AG04450 (cell line): ENCODE data around the gene CSTB. TPM values are rescaled to one million over a fixed set of nuclear protein-coding genes. Genes with fewer than 3 reads are reported as not detected.

Experiments used
- CTCF ChIA-PET: fragments of 300-600, 350-600 bp; formaldehyde crosslinking; extraction: SDS; loops from one replicate; lab custom pipeline; 2022; ENCODE audit warnings: antibody characterized with exemption, inconsistent platforms; lab: Charles Lee
- POLR2A ChIA-PET: fragments of 350-600 bp; formaldehyde crosslinking; extraction: SDS; loops from one replicate; lab custom pipeline; 2021; ENCODE audit warnings: antibody characterized with exemption, inconsistent platforms; lab: Yijun Ruan, JAX
- DNase-seq: peaks from one replicate; pipeline ENCODE4 v3.0.0-alpha.2; 2011; ENCODE audit warnings: low read depth, low spot score
- H3K27ac ChIP-seq: one replicate; pipeline ENCODE4 v1.5.1; 2012; ENCODE audit warnings: low read depth, low read length, control low read depth
- H3K27me3 ChIP-seq: one replicate; pipeline ENCODE4 v1.6.0; 2012; ENCODE audit warnings: low read length; ENCODE audit not compliant: control insufficient read depth, insufficient read depth
- H3K4me3 ChIP-seq: 2 replicates; pipeline ENCODE4 v1.5.1; 2011; ENCODE audit warnings: mild to moderate bottlenecking, low read depth, low read length, control low read depth
- H3K9me3 ChIP-seq: 2 replicates; pipeline ENCODE4 v1.5.1; 2012; ENCODE audit warnings: low read length; ENCODE audit not compliant: control insufficient read depth, insufficient read depth
- CTCF ChIP-seq: IDR thresholded peaks from 2 replicates; pipeline ENCODE4 v1.5.1; 2011; ENCODE audit warnings: low read depth, low read length, control low read depth, inconsistent platforms
- polyA plus RNA-seq: library from polyadenylated mRNA; depleted of rRNA; stranded (reverse); fragments of >200 nt; gene quantifications from 2 replicates; pipeline ENCODE4 v1.2.3, GENCODE V29; 2011

Gene CSTB
- polyA plus RNA-seq, 1 experiment, result 54.3 TPM

- peak overlapping the region; percentile 31 for H3K27ac ChIP-seq
- H3K27me3 ChIP-seq, result no peaks in the 10 kb centered on the region
- no peak for TF ChIP-seq CTCF
- ChIA-PET CTCF (interaction anchor here (0.7 kb wide), 1 partner anchor 12 kb away, joined by 3 read pairs; no protein-coding TSS in a partner anchor), POLR2A (interaction anchor here (0.5 to 1.0 kb wide), 3 partner anchors 12 to 126 kb away, joined by 3 to 8 read pairs (median 4); no protein-coding TSS in a partner anchor)
- peaks cover 8% of the 10 kb centered on the region; the same call in 1 of the 2 replicates for H3K9me3 ChIP-seq
- no peak overlapping the region for H3K4me3 ChIP-seq
- DNase-seq, result no peak
These were observed 35.5 kb downstream of the CSTB start for GRCh38 chr21:43740497-43741156.

- POLR2A ChIA-PET, result interaction anchor here (0.8 to 1.0 kb wide), 2 partner anchors 11 to 26 kb away, joined by 3 to 8 read pairs; no protein-coding TSS in a partner anchor
- CTCF ChIA-PET, result no interaction called here
- no peaks in the 10 kb centered on the region for H3K27me3 ChIP-seq
These were observed 36.3 kb downstream of the CSTB start for GRCh38 chr21:43739621-43740435.

GRCh38 chr21:43737158-43737950 lies 38.8 kb downstream of the CSTB start:
- Histone ChIP-seq H3K27ac (no peak overlapping the region), H3K9me3 (peaks cover 8% of the 10 kb centered on the region; the same call in 1 of the 2 replicates), H3K4me3 (no peak overlapping the region), H3K27me3 (no peaks in the 10 kb centered on the region)
- POLR2A ChIA-PET, result no interaction called here
- CTCF ChIA-PET, result no interaction called here
- no peak for DNase-seq
- TF ChIP-seq CTCF, result no peak

More at GRCh38 chr21:43739621-43740435, 36.3 kb downstream of the CSTB start:
- Histone ChIP-seq H3K4me3 (no peak overlapping the region), H3K9me3 (peaks cover 8% of the 10 kb centered on the region; the same call in 1 of the 2 replicates), H3K27ac (peak overlapping the region; percentile 31)
- no peak for DNase-seq
- TF ChIP-seq CTCF, result no peak

GRCh38 chr21:43736224-43736883 lies 39.8 kb downstream of the CSTB start:
- no peak overlapping the region for H3K27ac ChIP-seq
- ChIA-PET POLR2A (interaction anchor here (0.6 kb wide), 1 partner anchor 8 kb away, joined by 3 read pairs; no protein-coding TSS in a partner anchor), CTCF (no interaction called here)
- TF ChIP-seq CTCF, result no peak
- H3K27me3 ChIP-seq, result no peaks in the 10 kb centered on the region
- no peak overlapping the region for H3K4me3 ChIP-seq
- H3K9me3 ChIP-seq, result peaks cover 8% of the 10 kb centered on the region; the same call in 1 of the 2 replicates
- no peak for DNase-seq
